Mesenchymal stem cell (in vitro differentiated cells and primary cell): ENCODE measurements around the gene RPTOR.

Experiments
- DNase-seq: peaks from one replicate; pipeline ENCODE4 v3.0.0-alpha.2; 2013
- H2AFZ ChIP-seq: one replicate; pipeline ENCODE4 v1.6.1; 2013; ENCODE audit warnings: low read depth, mild to moderate bottlenecking, control low read depth, inconsistent platforms, low read length, moderate library complexity
- H2AK5ac ChIP-seq: 2 replicates; pipeline ENCODE4 v1.6.1; 2013; ENCODE audit warnings: low read length, moderate library complexity, mild to moderate bottlenecking, inconsistent platforms; ENCODE audit not compliant: severe bottlenecking
- H2BK120ac ChIP-seq: one replicate; pipeline ENCODE4 v1.6.1; 2013; ENCODE audit warnings: low read depth, mild to moderate bottlenecking, inconsistent platforms, low read length, moderate library complexity
- H2BK12ac ChIP-seq, 2 experiments: one replicate each; pipeline ENCODE4 v1.6.1; 2013; ENCODE audit warnings: inconsistent platforms in 2 of 2, low read length in 2 of 2, mild to moderate bottlenecking in 2 of 2, moderate library complexity in 2 of 2, control low read depth in 1 of 2
- H2BK15ac ChIP-seq: one replicate; pipeline ENCODE4 v1.6.1; 2013; ENCODE audit warnings: mild to moderate bottlenecking, low read depth, inconsistent platforms; ENCODE audit not compliant: poor library complexity, severe bottlenecking
- H2BK5ac ChIP-seq: 2 replicates; pipeline ENCODE4 v1.6.1; 2013; ENCODE audit warnings: low read depth, mild to moderate bottlenecking, low read length, control low read depth, inconsistent platforms; ENCODE audit not compliant: poor library complexity, severe bottlenecking
- H3K14ac ChIP-seq, 2 experiments: one replicate each; pipeline ENCODE4 v1.6.1; 2013; ENCODE audit warnings: inconsistent platforms in 2 of 2, low read length in 2 of 2, control low read depth in 1 of 2, mild to moderate bottlenecking in 1 of 2, moderate library complexity in 1 of 2
- H3K18ac ChIP-seq, 2 experiments: one replicate each; pipeline ENCODE4 v1.6.1; 2013; ENCODE audit warnings: inconsistent platforms in 2 of 2, low read length in 2 of 2, control low read depth in 1 of 2, low read depth in 1 of 2, mild to moderate bottlenecking in 1 of 2
- H3K23ac ChIP-seq, 2 experiments: one replicate each; pipeline ENCODE4 v1.6.1; 2013; ENCODE audit warnings: inconsistent platforms in 2 of 2, low read length in 2 of 2, mild to moderate bottlenecking in 2 of 2, moderate library complexity in 2 of 2, control low read depth in 1 of 2
- H3K27ac ChIP-seq: 2 replicates; pipeline ENCODE4 v1.5.1; 2013; ENCODE audit warnings: mild to moderate bottlenecking, moderate library complexity, low read length, control low read depth, inconsistent platforms; ENCODE audit not compliant: poor library complexity, severe bottlenecking
- H3K27me3 ChIP-seq, 2 experiments: 2 replicates each; pipeline versions ENCODE4 v1.6.1 to v1.7.0; 2013; ENCODE audit warnings: low read length in 2 of 2, mild to moderate bottlenecking in 2 of 2, moderate library complexity in 2 of 2, control low read depth in 1 of 2, inconsistent platforms in 1 of 2; ENCODE audit not compliant: control insufficient read depth in 1 of 2, insufficient read depth in 1 of 2
- H3K36me3 ChIP-seq, 2 experiments: 2 replicates each; pipeline versions ENCODE4 v1.6.1 to v1.7.0; 2013; ENCODE audit warnings: low read length in 2 of 2, control low read depth in 1 of 2, inconsistent platforms in 1 of 2, low read depth in 1 of 2, mild to moderate bottlenecking in 1 of 2; ENCODE audit not compliant: insufficient read depth in 2 of 2, control insufficient read depth in 1 of 2
- H3K4ac ChIP-seq, 2 experiments: one replicate each; pipeline ENCODE4 v1.6.1; 2013; ENCODE audit warnings: inconsistent platforms in 2 of 2, low read length in 2 of 2, mild to moderate bottlenecking in 2 of 2, moderate library complexity in 2 of 2, control low read depth in 1 of 2, low read depth in 1 of 2
- H3K4me1 ChIP-seq: 2 replicates; pipeline ENCODE4 v1.6.1; 2013; ENCODE audit warnings: low read depth, low read length, control low read depth; ENCODE audit not compliant: control insufficient read depth, insufficient read depth
- H3K4me2 ChIP-seq: 2 replicates; pipeline ENCODE4 v1.6.1; 2013; ENCODE audit warnings: low read length, mild to moderate bottlenecking, inconsistent platforms; ENCODE audit not compliant: poor library complexity, severe bottlenecking
- H3K4me3 ChIP-seq, 2 experiments: 2 replicates each; pipeline versions ENCODE4 v1.5.1 to v1.7.0; 2013; ENCODE audit warnings: low read length in 2 of 2, mild to moderate bottlenecking in 2 of 2, control low read depth in 1 of 2, low read depth in 1 of 2; ENCODE audit not compliant: insufficient read depth in 1 of 2
- H3K79me1 ChIP-seq: replicated peaks from 2 replicates; pipeline ENCODE4 v1.6.1; 2013; ENCODE audit warnings: mild to moderate bottlenecking, control low read depth, low read length, inconsistent platforms; ENCODE audit not compliant: poor library complexity, severe bottlenecking
- H3K9ac ChIP-seq: 2 replicates; pipeline ENCODE4 v1.7.0; 2013; ENCODE audit warnings: mild to moderate bottlenecking, low read length, moderate library complexity
- H3K9me3 ChIP-seq: 2 replicates; pipeline ENCODE4 v1.7.0; 2013; ENCODE audit warnings: mild to moderate bottlenecking, low read length; ENCODE audit not compliant: control insufficient read depth
- H4K8ac ChIP-seq: one replicate; pipeline ENCODE4 v1.6.1; 2013; ENCODE audit warnings: inconsistent platforms, mild to moderate bottlenecking, low read length, moderate library complexity
- H4K91ac ChIP-seq: one replicate; pipeline ENCODE4 v1.6.1; 2013; ENCODE audit warnings: mild to moderate bottlenecking, low read length, inconsistent platforms
- WGBS: methylation state at CpG from one replicate; pipeline ENCODE4 v1.1.7; 2013; ENCODE audit warnings: mixed read lengths; 5-methylcytosine and 5-hydroxymethylcytosine counted together

Gene RPTOR

GRCh38 chr17:80830020-80830780 lies 285.6 kb downstream of the RPTOR start:
- Histone ChIP-seq H3K18ac (no peak overlapping the region), H2BK5ac (no peak overlapping the region), H3K27me3 (no peaks in the 10 kb centered on the region), H3K27ac (no peak overlapping the region), H3K4me2 (no peak overlapping the region), H2AK5ac (no peak overlapping the region), H3K36me3 (peaks cover 31 to 44% of the 10 kb centered on the region in 2 experiments), H4K91ac (no peak overlapping the region), H2BK120ac (no peak overlapping the region), H3K14ac (no peak overlapping the region), H3K4ac (no peak overlapping the region), H3K23ac (no peak overlapping the region), H3K9me3 (peaks cover 6% of the 10 kb centered on the region), H2AFZ (no peak overlapping the region), H3K79me1 (peaks cover 3% of the 10 kb centered on the region), H2BK12ac (no peak overlapping the region), H3K4me1 (peaks cover 35% of the 10 kb centered on the region), H3K9ac (no peak overlapping the region), H2BK15ac (no peak overlapping the region), H3K4me3 (no peak overlapping the region), H4K8ac (no peak overlapping the region)
- WGBS = 98% methylated on average over 27 of the region's 27 CpGs
- no peak for DNase-seq

GRCh38 chr17:80831491-80831890 lies 286.9 kb downstream of the RPTOR start:
- Histone ChIP-seq H2BK120ac (no peak overlapping the region), H2BK5ac (no peak overlapping the region), H3K4me2 (no peak overlapping the region), H2AFZ (no peak overlapping the region), H3K9ac (no peak overlapping the region), H4K8ac (peak overlapping the region; percentile 29), H3K36me3 (peaks cover 26 to 38% of the 10 kb centered on the region in 2 experiments), H3K27me3 (no peaks in the 10 kb centered on the region), H3K4me3 (peak overlapping the region in 1 of 2 experiments; percentile 31), H2BK15ac (no peak overlapping the region), H3K27ac (no peak overlapping the region), H3K14ac (no peak overlapping the region), H3K18ac (peak overlapping the region; percentile 4 to 92), H2BK12ac (peak overlapping the region in 1 of 2 experiments; percentile 94), H3K23ac (no peak overlapping the region), H4K91ac (peak overlapping the region; percentile 70), H3K4me1 (peaks cover 33% of the 10 kb centered on the region), H2AK5ac (peak overlapping the region; percentile 68), H3K79me1 (peaks cover 4% of the 10 kb centered on the region), H3K9me3 (peaks cover 6% of the 10 kb centered on the region), H3K4ac (peak overlapping the region in 1 of 2 experiments; percentile 29)
- DNase-seq = no peak
- WGBS = 92% methylated on average over 5 of the region's 6 CpGs

GRCh38 chr17:80832266-80832676 lies 287.6 kb downstream of the RPTOR start:
- peak overlapping the region; percentile 80 to 94 for H2BK12ac ChIP-seq
- H3K9me3 ChIP-seq = peaks cover 6% of the 10 kb centered on the region
- H3K79me1 ChIP-seq = peaks cover 4% of the 10 kb centered on the region
- peak overlapping the region; percentile 99 for H4K91ac ChIP-seq
- H3K4me3 ChIP-seq = peak overlapping the region in 1 of 2 experiments; percentile 89
- peak overlapping the region in 1 of 2 experiments; percentile 23 for H3K23ac ChIP-seq
- H2AFZ ChIP-seq = no peak overlapping the region
- peak overlapping the region; percentile 80 to 81 for H3K4ac ChIP-seq
- peak overlapping the region; percentile 75 to 92 for H3K18ac ChIP-seq
- H3K9ac ChIP-seq = peak overlapping the region; percentile 100
- H3K27ac ChIP-seq = peak overlapping the region; percentile 95
- peak overlapping the region in 1 of 2 experiments; percentile 57 for H3K14ac ChIP-seq
- peak; percentile 79 for DNase-seq
- peak overlapping the region; percentile 64 for H2BK15ac ChIP-seq
- 74% methylated on average over 12 of the region's 12 CpGs for WGBS
- H2BK5ac ChIP-seq = peak overlapping the region; percentile 63
- H3K36me3 ChIP-seq = peaks cover 29 to 38% of the 10 kb centered on the region in 2 experiments
- peak overlapping the region; percentile 86 for H2BK120ac ChIP-seq
- peaks cover 28% of the 10 kb centered on the region for H3K4me1 ChIP-seq
- peak overlapping the region; percentile 96 for H4K8ac ChIP-seq
- H3K27me3 ChIP-seq = no peaks in the 10 kb centered on the region
- H2AK5ac ChIP-seq = peak overlapping the region; percentile 75
- peak overlapping the region; percentile 58 for H3K4me2 ChIP-seq

GRCh38 chr17:80832888-80833583 lies 288.4 kb downstream of the RPTOR start:
- H3K9ac ChIP-seq = peak overlapping the region; percentile 100
- H2AK5ac ChIP-seq = no peak overlapping the region
- peaks cover 34 to 39% of the 10 kb centered on the region in 2 experiments for H3K36me3 ChIP-seq
- no peak overlapping the region for H2AFZ ChIP-seq
- peak overlapping the region; percentile 89 for H4K91ac ChIP-seq
- peak overlapping the region; percentile 15 to 77 for H3K4ac ChIP-seq
- peak overlapping the region; percentile 77 for H3K4me2 ChIP-seq
- H2BK12ac ChIP-seq = peak overlapping the region; percentile 16 to 18
- H3K23ac ChIP-seq = no peak overlapping the region
- 2% methylated on average over 25 of the region's 25 CpGs for WGBS
- H2BK120ac ChIP-seq = peak overlapping the region; percentile 77
- H3K9me3 ChIP-seq = peaks cover 6% of the 10 kb centered on the region
- peak overlapping the region; percentile 40 to 89 for H3K4me3 ChIP-seq
- peak overlapping the region; percentile 78 for H2BK15ac ChIP-seq
- H3K4me1 ChIP-seq = peaks cover 21% of the 10 kb centered on the region
- peaks cover 4% of the 10 kb centered on the region for H3K79me1 ChIP-seq
- no peak overlapping the region for H3K14ac ChIP-seq
- H2BK5ac ChIP-seq = peak overlapping the region; percentile 58
- H4K8ac ChIP-seq = peak overlapping the region; percentile 83
- no peaks in the 10 kb centered on the region for H3K27me3 ChIP-seq
- DNase-seq = peak; percentile 99
- peak overlapping the region; percentile 64 to 95 for H3K18ac ChIP-seq
- peak overlapping the region; percentile 95 for H3K27ac ChIP-seq
